Measurements from ENCODE around the gene DUSP5.

- TF ChIP-seq CTCF (IDR thresholded peaks at IDR 0.05) (no peak), POLR2AphosphoS5 (IDR thresholded peaks at IDR 0.05) (no peak), POLR2A (IDR thresholded peaks at IDR 0.05) (no peak)
These were observed 23.7 kb upstream of the DUSP5 start for GRCh38 chr10:110474017-110474416.
